ENCODE results near the gene NME2.
"Not testable (repeated sequence)": the region's sequence is repeated elsewhere in the genome, so short reads cannot be mapped to it uniquely, and the experiment has no call there.

Gene NME2

GRCh38 chr17:51153210-51154072 is 12.8 kb upstream of the NME2 start, which contains the start of gene NME1:
NME1 (plus strand) TSS chr17:51153559; CDS start chr17:51155655, 2,096 bp downstream.
- DNase-seq, result peak; percentile 98

- no peak for DNase-seq
Measured at GRCh38 chr17:51154176-51154575, 12.0 kb upstream of the NME2 start.

- DNase-seq, result no peak
Measured at GRCh38 chr17:51155416-51155815, 10.8 kb upstream of the NME2 start.

- DNase-seq, result no peak
Measured at GRCh38 chr17:51159604-51160003, 6.6 kb upstream of the NME2 start.

GRCh38 chr17:51161541-51161940 is 4.7 kb upstream of the NME2 start:
- DNase-seq, result no peak

GRCh38 chr17:51164911-51165679 is 1.1 kb upstream of the NME2 start:
- DNase-seq, result no peak

- DNase-seq, result no peak
Measured at GRCh38 chr17:51165680-51166197, 472 bp upstream of the NME2 start.

- peak; percentile 34 for DNase-seq
Measured at GRCh38 chr17:51166987-51167931, 1.0 kb downstream of the NME2 start.

- no peak for DNase-seq
Measured at GRCh38 chr17:51169340-51169739, 3.1 kb downstream of the NME2 start.

- no peak for DNase-seq
Measured at GRCh38 chr17:51170736-51171135, 4.5 kb downstream of the NME2 start.

GRCh38 chr17:51172030-51172429 is 5.8 kb downstream of the NME2 start:
- not testable (repeated sequence) for DNase-seq

- no peak for DNase-seq
Measured at GRCh38 chr17:51180486-51180885, 14.3 kb downstream of the NME2 start.

- DNase-seq, result no peak
Measured at GRCh38 chr17:51184124-51184523, 17.9 kb downstream of the NME2 start.

GRCh38 chr17:51185763-51186332 is 19.6 kb downstream of the NME2 start:
- DNase-seq, result no peak

- DNase-seq, result no peak
Measured at GRCh38 chr17:51188271-51188833, 22.1 kb downstream of the NME2 start.

GRCh38 chr17:51189162-51189561 is 23.0 kb downstream of the NME2 start:
- DNase-seq, result no peak

- DNase-seq, result no peak
Measured at GRCh38 chr17:51189628-51190027, 23.4 kb downstream of the NME2 start.

GRCh38 chr17:51191895-51192294 is 25.7 kb downstream of the NME2 start:
- DNase-seq, result no peak

GRCh38 chr17:51197754-51198153 is 31.5 kb downstream of the NME2 start:
- no peak for DNase-seq

GRCh38 chr17:51200295-51200694 is 34.1 kb downstream of the NME2 start:
- DNase-seq, result no peak

GRCh38 chr17:51200846-51201245 is 34.6 kb downstream of the NME2 start:
- no peak for DNase-seq

- DNase-seq, result no peak
Measured at GRCh38 chr17:51203838-51204237, 37.6 kb downstream of the NME2 start.
